Activated T-cell treated with anti-CD3 and anti-CD28 coated beads, Interleukin-2, amount 50 U/mL, for 1 hour (primary cell): Measurements from ENCODE around the gene FBXL14.
"Not testable (repeated sequence)": the region's sequence is repeated elsewhere in the genome, so short reads cannot be mapped to it uniquely, and the experiment has no call there.

Experiments used
- DNase-seq: peaks from one replicate; pipeline ENCODE4 v3.0.0-alpha.2; 2020

Gene FBXL14

GRCh38 chr12:1619587-1619986 is 25.2 kb upstream of the FBXL14 start:
- no peak for DNase-seq

- DNase-seq: no peak
Measured at GRCh38 chr12:1619159-1619558, 24.8 kb upstream of the FBXL14 start.

GRCh38 chr12:1618489-1618888 is 24.1 kb upstream of the FBXL14 start:
- no peak for DNase-seq

- no peak for DNase-seq
Measured at GRCh38 chr12:1616233-1617066, 22.1 kb upstream of the FBXL14 start.

GRCh38 chr12:1614360-1614759 is 20.0 kb upstream of the FBXL14 start:
- no peak for DNase-seq

- no peak for DNase-seq
Measured at GRCh38 chr12:1613860-1614259, 19.5 kb upstream of the FBXL14 start.

- DNase-seq: no peak
Measured at GRCh38 chr12:1611803-1612572, 17.6 kb upstream of the FBXL14 start.

- DNase-seq: no peak
Measured at GRCh38 chr12:1610072-1610643, 15.8 kb upstream of the FBXL14 start.

- DNase-seq: no peak
Measured at GRCh38 chr12:1608713-1609119, 14.3 kb upstream of the FBXL14 start.

- no peak for DNase-seq
Measured at GRCh38 chr12:1607940-1608712, 13.7 kb upstream of the FBXL14 start.

- peak; percentile 59 for DNase-seq
Measured at GRCh38 chr12:1606021-1606622, 11.7 kb upstream of the FBXL14 start.

GRCh38 chr12:1605129-1606020 is 11.0 kb upstream of the FBXL14 start:
- peak; percentile 56 for DNase-seq

GRCh38 chr12:1604464-1604863 is 10.1 kb upstream of the FBXL14 start:
- no peak for DNase-seq

- DNase-seq: no peak
Measured at GRCh38 chr12:1603269-1603993, 9.1 kb upstream of the FBXL14 start.

GRCh38 chr12:1602706-1603105 is 8.3 kb upstream of the FBXL14 start:
- DNase-seq: not testable (repeated sequence)

- DNase-seq: no peak
Measured at GRCh38 chr12:1598757-1599156, 4.4 kb upstream of the FBXL14 start.

- no peak for DNase-seq
Measured at GRCh38 chr12:1595690-1596347, 1.4 kb upstream of the FBXL14 start.

GRCh38 chr12:1595026-1595561 is 713 bp upstream of the FBXL14 start:
- DNase-seq: no peak

- no peak for DNase-seq
Measured at GRCh38 chr12:1594006-1594260, 448 bp downstream of the FBXL14 start.
